OCI-LY7 (cell line): ENCODE measurements around the gene PLSCR2. TPM values are rescaled to one million over a fixed set of nuclear protein-coding genes. Genes with fewer than 3 reads are reported as not detected.

Experiments
- BruUV-seq: library from RNA; stranded (reverse); fragments of 400-500 nt; replicated peaks from 2 replicates; lab custom pipeline; 2021; lab: Mats Ljungman, UMichigan
- CTCF ChIA-PET: fragments of 300-600 bp; sonication (Branson Sonifier 250); formaldehyde crosslinking; loops from one replicate; lab custom pipeline; 2022; ENCODE audit warnings: antibody characterized with exemption; ENCODE audit not compliant: unreplicated experiment; lab: Charles Lee
- POLR2A ChIA-PET: fragments of 300-600 bp; sonication (Branson Sonifier 250); formaldehyde crosslinking; loops from one replicate; lab custom pipeline; 2022; ENCODE audit warnings: antibody characterized with exemption; lab: Charles Lee
- DNase-seq: peaks from one replicate; pipeline ENCODE4 v3.0.0-alpha.2; 2015; ENCODE audit warnings: low spot score
- H2AFZ ChIP-seq: fragments of 200-600 bp; sonication (generic), shearing (Covaris generic); 2 replicates; pipeline ENCODE4 v1.6.1; 2014; ENCODE audit warnings: mild to moderate bottlenecking, antibody characterized with exemption, low read length, moderate library complexity
- H3K27ac ChIP-seq: fragments of 200-600 bp; sonication (generic); 2 replicates; pipeline ENCODE4 v1.5.1; 2014; ENCODE audit warnings: mixed run types, low read depth, mild to moderate bottlenecking, moderate library complexity, low read length, inconsistent platforms; ENCODE audit not compliant: poor library complexity, severe bottlenecking
- H3K36me3 ChIP-seq: fragments of 200-600 bp; sonication (generic); 2 replicates; pipeline ENCODE4 v1.6.1; 2014; ENCODE audit warnings: mild to moderate bottlenecking, antibody characterized with exemption, low read length, moderate library complexity, mixed read lengths; ENCODE audit not compliant: insufficient read depth
- H3K4me1 ChIP-seq: fragments of 200-600 bp; sonication (generic); 2 replicates; pipeline ENCODE4 v1.5.1; 2014; ENCODE audit warnings: mild to moderate bottlenecking, low read length; ENCODE audit not compliant: insufficient read depth, poor library complexity, severe bottlenecking
- H3K4me2 ChIP-seq: fragments of 200-600 bp; sonication (generic); 2 replicates; pipeline ENCODE4 v1.6.1; 2014; ENCODE audit warnings: mild to moderate bottlenecking, low read length
- H3K4me3 ChIP-seq: fragments of 200-600 bp; sonication (generic); 2 replicates; pipeline ENCODE4 v1.5.1; 2014; ENCODE audit warnings: mild to moderate bottlenecking, low read depth, low read length; ENCODE audit not compliant: poor library complexity, severe bottlenecking
- H3K79me2 ChIP-seq: fragments of 200-600 bp; sonication (generic); 2 replicates; pipeline ENCODE4 v1.6.1; 2016; ENCODE audit warnings: low read depth, mild to moderate bottlenecking, low read length, moderate library complexity, mixed read lengths; ENCODE audit not compliant: insufficient read depth
- H3K9me2 ChIP-seq: fragments of 200-600 bp; sonication (generic); 2 replicates; pipeline ENCODE4 v1.6.1; 2016; ENCODE audit warnings: mild to moderate bottlenecking, low read length, mixed read lengths; ENCODE audit not compliant: insufficient read depth
- H3K9me3 ChIP-seq: fragments of 200-600 bp; sonication (generic); 2 replicates; pipeline ENCODE4 v1.6.1; 2014; ENCODE audit warnings: mild to moderate bottlenecking, mixed run types, low read length, mixed read lengths
- H4K20me1 ChIP-seq: fragments of 200-600 bp; sonication (generic); 2 replicates; pipeline ENCODE4 v1.6.1; 2014; ENCODE audit warnings: mild to moderate bottlenecking, antibody characterized with exemption, low read length, moderate library complexity, mixed read lengths; ENCODE audit not compliant: insufficient read depth
- EZH2phosphoT487 ChIP-seq: fragments of 200-600 bp; sonication (generic); IDR thresholded peaks from 2 replicates; pipeline ENCODE4 v1.6.1; 2018; ENCODE audit warnings: low read depth, borderline replicate concordance, mild to moderate bottlenecking, mixed run types, antibody characterized with exemption, low read length, moderate library complexity, mixed read lengths
- intact Hi-C: fragments of 100-400 bp; cut with micrococcal nuclease; formaldehyde crosslinking; loops from one replicate; pipeline ENCODE4 v1.10.0; 2022; ENCODE audit not compliant: unreplicated experiment
- total RNA-seq, 2 experiments: library from RNA; depleted of rRNA in 1 of 2; stranded (reverse); fragments of >200 nt in 1 of 2; shearing (Covaris generic) in 1 of 2; gene quantifications; 2 replicates each; pipeline ENCODE4 v1.2.3, GENCODE V29; 2014 to 2022
- TF ChIP-seq, protein P1 (sequence below): fragments of 200-600 bp; sonication (generic); conservative IDR thresholded peaks from 2 replicates; pipeline ENCODE4 v1.5.1; 2014; ENCODE audit warnings: mild to moderate bottlenecking, antibody characterized with exemption, low read length, moderate library complexity, mixed read lengths

PLSCR2 gene
- total RNA-seq, 2 experiments from 2014 or later, result not detected

DNA sequence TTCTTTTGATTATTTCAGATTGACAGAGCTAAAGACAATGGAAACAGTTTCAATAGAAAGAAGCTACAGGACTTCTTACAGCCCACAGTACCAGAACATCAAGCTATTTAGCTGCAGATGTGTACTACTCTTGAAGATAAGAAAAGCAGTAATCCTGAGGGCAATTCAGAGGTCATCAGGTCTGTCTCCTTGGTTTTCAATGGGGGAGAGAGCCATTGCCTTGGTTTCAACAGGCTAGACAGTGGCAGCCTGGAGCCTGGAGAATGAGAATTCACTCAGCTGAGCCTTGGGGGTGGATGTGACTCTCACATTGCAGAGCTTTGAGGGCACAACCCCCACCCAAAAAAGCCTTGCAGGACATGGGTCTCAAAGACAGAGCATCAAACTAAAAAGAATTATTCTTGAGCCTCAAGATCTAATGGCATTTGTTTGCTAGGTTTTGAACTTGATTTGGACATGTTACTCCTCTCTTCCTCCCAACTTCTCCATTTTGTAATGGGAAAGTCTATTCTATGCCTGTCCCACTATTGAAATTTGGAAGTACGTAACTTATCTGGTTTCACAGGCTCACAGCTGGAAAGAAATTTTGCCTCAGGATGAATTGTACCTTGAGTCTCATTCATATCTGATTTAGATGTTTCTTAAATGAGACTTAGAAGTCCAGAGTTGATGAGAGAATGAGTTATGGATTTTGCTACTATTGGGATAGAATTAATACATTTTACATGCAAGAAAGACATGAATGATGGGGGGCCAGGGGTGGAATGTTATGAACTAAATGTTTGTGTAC is 38.2 kb upstream of the PLSCR2 start:
- Histone ChIP-seq H3K4me1 (no peaks in the 10 kb centered on the region), H3K27ac (no peak overlapping the region), H2AFZ (no peak overlapping the region), H4K20me1 (no peaks in the 10 kb centered on the region), H3K4me2 (no peak overlapping the region), H3K9me3 (no peaks in the 10 kb centered on the region), H3K79me2 (no peaks in the 10 kb centered on the region), H3K4me3 (no peak overlapping the region), H3K9me2 (no peaks in the 10 kb centered on the region), H3K36me3 (no peaks in the 10 kb centered on the region)
- intact Hi-C loops, result no loop called here
- CTCF ChIA-PET, result no interaction called here
- no peak for TF ChIP-seq EZH2phosphoT487
- TF ChIP-seq, protein P1, sequence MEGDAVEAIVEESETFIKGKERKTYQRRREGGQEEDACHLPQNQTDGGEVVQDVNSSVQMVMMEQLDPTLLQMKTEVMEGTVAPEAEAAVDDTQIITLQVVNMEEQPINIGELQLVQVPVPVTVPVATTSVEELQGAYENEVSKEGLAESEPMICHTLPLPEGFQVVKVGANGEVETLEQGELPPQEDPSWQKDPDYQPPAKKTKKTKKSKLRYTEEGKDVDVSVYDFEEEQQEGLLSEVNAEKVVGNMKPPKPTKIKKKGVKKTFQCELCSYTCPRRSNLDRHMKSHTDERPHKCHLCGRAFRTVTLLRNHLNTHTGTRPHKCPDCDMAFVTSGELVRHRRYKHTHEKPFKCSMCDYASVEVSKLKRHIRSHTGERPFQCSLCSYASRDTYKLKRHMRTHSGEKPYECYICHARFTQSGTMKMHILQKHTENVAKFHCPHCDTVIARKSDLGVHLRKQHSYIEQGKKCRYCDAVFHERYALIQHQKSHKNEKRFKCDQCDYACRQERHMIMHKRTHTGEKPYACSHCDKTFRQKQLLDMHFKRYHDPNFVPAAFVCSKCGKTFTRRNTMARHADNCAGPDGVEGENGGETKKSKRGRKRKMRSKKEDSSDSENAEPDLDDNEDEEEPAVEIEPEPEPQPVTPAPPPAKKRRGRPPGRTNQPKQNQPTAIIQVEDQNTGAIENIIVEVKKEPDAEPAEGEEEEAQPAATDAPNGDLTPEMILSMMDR, result no peak
- no TSS peak for BruUV-seq
- DNase-seq, result no peak
- POLR2A ChIA-PET, result interaction anchor here (0.9 kb wide), 1 partner anchor 8 kb away, joined by 6 read pairs; no protein-coding TSS in a partner anchor

DNA sequence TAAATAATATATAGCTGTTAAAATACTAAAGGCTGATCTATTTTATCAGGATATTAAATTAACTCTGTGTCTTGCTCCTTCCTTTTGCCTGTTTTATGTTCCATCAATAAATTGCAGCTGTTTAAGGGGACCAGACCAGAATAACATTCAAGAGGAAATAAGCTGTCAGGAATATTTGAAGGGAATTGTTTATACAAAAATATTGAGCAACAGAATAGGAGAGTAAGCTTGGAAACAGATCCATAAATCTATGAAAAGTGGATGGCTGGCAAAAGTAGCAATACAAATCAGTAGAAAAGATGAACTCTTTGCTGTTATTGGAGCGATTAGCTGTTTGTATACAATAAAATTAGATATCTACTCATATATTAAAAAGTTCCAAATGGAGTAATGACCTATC is 36.2 kb upstream of the PLSCR2 start:
- Histone ChIP-seq H3K79me2 (no peaks in the 10 kb centered on the region), H3K4me2 (no peak overlapping the region), H2AFZ (no peak overlapping the region), H3K9me2 (no peaks in the 10 kb centered on the region), H3K27ac (no peak overlapping the region), H3K4me3 (no peak overlapping the region), H3K4me1 (no peaks in the 10 kb centered on the region), H4K20me1 (no peaks in the 10 kb centered on the region), H3K36me3 (no peaks in the 10 kb centered on the region), H3K9me3 (no peaks in the 10 kb centered on the region)
- DNase-seq, result no peak
- TF ChIP-seq, protein P1, result no peak
- TF ChIP-seq EZH2phosphoT487, result no peak
- intact Hi-C loops, result no loop called here
- BruUV-seq, result no TSS peak
- POLR2A ChIA-PET, result interaction anchor here (0.7 to 1.2 kb wide), 3 partner anchors 13 to 674 kb away, joined by 3 read pairs; partner anchors contain the start of gene PLOD2
- CTCF ChIA-PET, result no interaction called here
